ENCODE results near the gene ZDHHC11. TPM values are rescaled to one million over a fixed set of nuclear protein-coding genes. Genes with fewer than 3 reads are reported as not detected.
"Not testable (repeated sequence)": the region's sequence is repeated elsewhere in the genome, so short reads cannot be mapped to it uniquely, and the experiment has no call there.

Gene ZDHHC11
- total RNA-seq, 1 donor from 2014 or later = not detected

- H3K9me3 ChIP-seq; H3K36me3 ChIP-seq; H3K27ac ChIP-seq; H3K27me3 ChIP-seq; intact Hi-C loops (cut with DNase I); H3K4me1 ChIP-seq; DNase-seq (ENCODE audit: low spot score in 2 of 2); H3K4me3 ChIP-seq: not testable (repeated sequence)
Observed at GRCh38 chr5:751992-752391, 98.8 kb downstream of the ZDHHC11 start.

- Histone ChIP-seq H3K4me1 (no peaks in the 10 kb centered on the region), H3K36me3 (no peaks in the 10 kb centered on the region), H3K9me3 (no peaks in the 10 kb centered on the region), H3K27me3 (no peaks in the 10 kb centered on the region), H3K27ac (no peak overlapping the region), H3K4me3 (no peak overlapping the region)
- intact Hi-C loops (cut with DNase I) = no loop called here
- DNase-seq (ENCODE audit: low spot score in 2 of 2) = no peak
- no peak for TF ChIP-seq CTCF (IDR thresholded peaks at IDR 0.05)
Observed at GRCh38 chr5:751496-751895, 99.3 kb downstream of the ZDHHC11 start.

- H3K4me1 ChIP-seq; H3K9me3 ChIP-seq; H3K27ac ChIP-seq; DNase-seq (ENCODE audit: low spot score in 2 of 2); H3K27me3 ChIP-seq; H3K4me3 ChIP-seq; intact Hi-C loops (cut with DNase I); H3K36me3 ChIP-seq: not testable (repeated sequence)
Observed at GRCh38 chr5:750226-750625, 100.6 kb downstream of the ZDHHC11 start.

- DNase-seq (ENCODE audit: low spot score in 2 of 2) = no peak
- intact Hi-C loops (cut with DNase I) = no loop called here
- Histone ChIP-seq H3K4me1 (no peaks in the 10 kb centered on the region), H3K27ac (no peak overlapping the region), H3K9me3 (no peaks in the 10 kb centered on the region), H3K36me3 (peaks cover 0 to 3% of the 10 kb centered on the region in 2 donors), H3K4me3 (no peak overlapping the region), H3K27me3 (no peaks in the 10 kb centered on the region)
- no peak for TF ChIP-seq CTCF (IDR thresholded peaks at IDR 0.05)
Observed at GRCh38 chr5:749101-749670, 101.6 kb downstream of the ZDHHC11 start.

- H3K4me1 ChIP-seq; H3K27me3 ChIP-seq; intact Hi-C loops (cut with DNase I); H3K9me3 ChIP-seq; H3K27ac ChIP-seq; H3K4me3 ChIP-seq; H3K36me3 ChIP-seq; DNase-seq (ENCODE audit: low spot score in 2 of 2): not testable (repeated sequence)
Observed at GRCh38 chr5:748011-748980, 102.5 kb downstream of the ZDHHC11 start.

GRCh38 chr5:747303-747844 lies 103.4 kb downstream of the ZDHHC11 start:
- H3K4me1 ChIP-seq; DNase-seq (ENCODE audit: low spot score in 2 of 2); H3K4me3 ChIP-seq; H3K27me3 ChIP-seq; H3K27ac ChIP-seq; intact Hi-C loops (cut with DNase I); H3K9me3 ChIP-seq; H3K36me3 ChIP-seq: not testable (repeated sequence)

- no peak for TF ChIP-seq CTCF (IDR thresholded peaks at IDR 0.05)
- Histone ChIP-seq H3K36me3 (peaks cover 3 to 4% of the 10 kb centered on the region in 2 donors), H3K27ac (no peak overlapping the region), H3K9me3 (no peaks in the 10 kb centered on the region), H3K4me3 (no peak overlapping the region), H3K27me3 (no peaks in the 10 kb centered on the region), H3K4me1 (no peaks in the 10 kb centered on the region)
- DNase-seq (ENCODE audit: low spot score in 2 of 2) = no peak
- intact Hi-C loops (cut with DNase I) = no loop called here
Observed at GRCh38 chr5:746258-746761, 104.5 kb downstream of the ZDHHC11 start.

Other genes starting within 250 kb of the ZDHHC11 start
- 0.32 TPM for gene CEP72, start 238.6 kb downstream of the ZDHHC11 start, total RNA-seq
- gene TPPP, start 157.6 kb downstream of the ZDHHC11 start, total RNA-seq = 13.8 TPM
- 0.64 TPM for gene ZDHHC11B, start 66.3 kb downstream of the ZDHHC11 start, total RNA-seq
- gene BRD9, start 41.8 kb upstream of the ZDHHC11 start, total RNA-seq = 13.6 TPM
- not detected for gene TRIP13, start 41.9 kb upstream of the ZDHHC11 start, total RNA-seq
- 6.5 TPM for gene NKD2, start 157.8 kb upstream of the ZDHHC11 start, total RNA-seq

Data from ascending aorta (tissue), 2 donors.